ENCODE measurements around the gene NHERF1. TPM values are rescaled to one million over a fixed set of nuclear protein-coding genes. Genes with fewer than 3 reads are reported as not detected.

The NHERF1 gene
- total and polyA plus RNA-seq, 2 of the 13 experiments (the other 11 are each of a cell fraction or from before 2014, with no cell fraction given) = 169 to 269 TPM

- TF ChIP-seq, protein P1, sequence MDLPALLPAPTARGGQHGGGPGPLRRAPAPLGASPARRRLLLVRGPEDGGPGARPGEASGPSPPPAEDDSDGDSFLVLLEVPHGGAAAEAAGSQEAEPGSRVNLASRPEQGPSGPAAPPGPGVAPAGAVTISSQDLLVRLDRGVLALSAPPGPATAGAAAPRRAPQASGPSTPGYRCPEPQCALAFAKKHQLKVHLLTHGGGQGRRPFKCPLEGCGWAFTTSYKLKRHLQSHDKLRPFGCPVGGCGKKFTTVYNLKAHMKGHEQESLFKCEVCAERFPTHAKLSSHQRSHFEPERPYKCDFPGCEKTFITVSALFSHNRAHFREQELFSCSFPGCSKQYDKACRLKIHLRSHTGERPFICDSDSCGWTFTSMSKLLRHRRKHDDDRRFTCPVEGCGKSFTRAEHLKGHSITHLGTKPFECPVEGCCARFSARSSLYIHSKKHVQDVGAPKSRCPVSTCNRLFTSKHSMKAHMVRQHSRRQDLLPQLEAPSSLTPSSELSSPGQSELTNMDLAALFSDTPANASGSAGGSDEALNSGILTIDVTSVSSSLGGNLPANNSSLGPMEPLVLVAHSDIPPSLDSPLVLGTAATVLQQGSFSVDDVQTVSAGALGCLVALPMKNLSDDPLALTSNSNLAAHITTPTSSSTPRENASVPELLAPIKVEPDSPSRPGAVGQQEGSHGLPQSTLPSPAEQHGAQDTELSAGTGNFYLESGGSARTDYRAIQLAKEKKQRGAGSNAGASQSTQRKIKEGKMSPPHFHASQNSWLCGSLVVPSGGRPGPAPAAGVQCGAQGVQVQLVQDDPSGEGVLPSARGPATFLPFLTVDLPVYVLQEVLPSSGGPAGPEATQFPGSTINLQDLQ (CRISPR knock-in tag; IDR thresholded peaks at IDR 0.05) = no peak
- TF ChIP-seq, protein P2, sequence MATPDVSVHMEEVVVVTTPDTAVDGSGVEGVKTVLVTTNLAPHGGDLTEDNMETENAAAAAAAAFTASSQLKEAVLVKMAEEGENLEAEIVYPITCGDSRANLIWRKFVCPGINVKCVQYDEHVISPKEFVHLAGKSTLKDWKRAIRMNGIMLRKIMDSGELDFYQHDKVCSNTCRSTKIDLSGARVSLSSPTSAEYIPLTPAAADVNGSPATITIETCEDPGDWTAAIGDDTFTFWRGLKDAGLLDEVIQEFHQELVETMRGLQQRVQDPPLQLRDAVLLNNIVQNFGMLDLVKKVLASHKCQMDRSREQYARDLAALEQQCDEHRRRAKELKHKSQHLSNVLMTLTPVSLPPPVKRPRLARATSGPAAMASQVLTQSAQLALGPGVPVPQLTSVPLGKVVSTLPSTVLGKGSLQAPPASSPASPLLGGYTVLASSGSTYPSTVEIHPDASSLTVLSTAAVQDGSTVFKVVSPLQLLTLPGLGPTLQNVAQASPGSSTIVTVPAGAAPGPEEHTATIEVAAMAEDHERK (CRISPR knock-in tag; IDR thresholded peaks at IDR 0.05; ENCODE audit: low read depth) = no peak; the same call in 1 of the 2 replicates
- TF ChIP-seq MIER2 (CRISPR knock-in tag; IDR thresholded peaks at IDR 0.05) = peak; percentile 70; the same call in 1 of the 2 replicates
- TF ChIP-seq MAFG (CRISPR knock-in tag; IDR thresholded peaks at IDR 0.05) = no peak
- no peak for TF ChIP-seq ZNF646 (CRISPR knock-in tag; IDR thresholded peaks at IDR 0.05)
- TF ChIP-seq, protein P3, sequence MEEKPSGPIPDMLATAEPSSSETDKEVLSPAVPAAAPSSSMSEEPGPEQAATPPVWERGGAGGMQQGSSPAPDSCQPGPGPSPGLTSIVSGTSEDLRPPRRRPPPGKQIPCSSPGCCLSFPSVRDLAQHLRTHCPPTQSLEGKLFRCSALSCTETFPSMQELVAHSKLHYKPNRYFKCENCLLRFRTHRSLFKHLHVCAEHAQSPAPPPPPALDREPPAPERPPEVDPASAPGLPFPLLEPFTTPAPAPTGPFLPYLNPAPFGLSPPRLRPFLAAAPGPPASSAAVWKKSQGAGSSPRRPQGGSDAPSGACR (CRISPR knock-in tag; IDR thresholded peaks at IDR 0.05) = peak; percentile 27; the same call in 1 of the 2 replicates
- peak; percentile 35 for TF ChIP-seq RBM39 (IDR thresholded peaks at IDR 0.05; ENCODE audit: low read depth, low read length, poor library complexity, severe bottlenecking)
- TF ChIP-seq ZNF124 (CRISPR knock-in tag; IDR thresholded peaks at IDR 0.05) = peak; percentile 74; the same call in 1 of the 2 replicates
- TF ChIP-seq, protein P4, sequence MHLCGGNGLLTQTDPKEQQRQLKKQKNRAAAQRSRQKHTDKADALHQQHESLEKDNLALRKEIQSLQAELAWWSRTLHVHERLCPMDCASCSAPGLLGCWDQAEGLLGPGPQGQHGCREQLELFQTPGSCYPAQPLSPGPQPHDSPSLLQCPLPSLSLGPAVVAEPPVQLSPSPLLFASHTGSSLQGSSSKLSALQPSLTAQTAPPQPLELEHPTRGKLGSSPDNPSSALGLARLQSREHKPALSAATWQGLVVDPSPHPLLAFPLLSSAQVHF (CRISPR knock-in tag; IDR thresholded peaks at IDR 0.05) = no peak
- TF ChIP-seq ZNF335 (CRISPR knock-in tag; IDR thresholded peaks at IDR 0.05) = no peak
- no peak for TF ChIP-seq SOX6 (IDR thresholded peaks at IDR 0.05)
- TF ChIP-seq SOX6 (CRISPR knock-in tag; IDR thresholded peaks at IDR 0.05) = peak; percentile 52
- TF ChIP-seq FOXK1 (CRISPR knock-in tag; IDR thresholded peaks at IDR 0.05; ENCODE audit: borderline replicate concordance, low read depth) = no peak
- TF ChIP-seq ZFP91 (CRISPR knock-in tag; IDR thresholded peaks at IDR 0.05; ENCODE audit: borderline replicate concordance) = peak; percentile 88
These were observed 22.3 kb downstream of the NHERF1 start (continued) for GRCh38 chr17:74770498-74771318.
